ENCODE results near the gene BTG1.
"Not testable (repeated sequence)": the region's sequence is repeated elsewhere in the genome, so short reads cannot be mapped to it uniquely, and the experiment has no call there.

Gene BTG1

GRCh38 chr12:92149563-92149962, 3.9 kb upstream of the BTG1 start:
- DNase-seq: no peak

DNA sequence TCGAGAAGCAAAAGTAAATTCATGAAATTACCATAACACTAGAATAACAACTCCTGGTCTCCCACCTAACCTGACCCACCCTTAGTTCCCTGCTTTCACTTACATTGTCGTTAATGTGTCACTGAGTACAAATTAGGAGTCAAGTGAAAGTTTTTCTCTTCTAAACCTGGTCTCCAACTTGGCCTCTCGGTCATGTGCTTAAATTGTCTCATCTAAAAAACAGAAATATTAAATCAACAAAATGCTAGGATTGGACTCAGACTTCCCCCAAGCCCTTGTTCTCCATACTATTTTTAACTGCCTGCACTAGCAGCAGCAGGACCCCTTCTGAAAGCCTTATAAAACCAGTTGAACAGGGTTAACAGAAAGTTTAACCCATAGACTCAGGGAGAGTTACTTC, 1.8 kb upstream of the BTG1 start:
- DNase-seq: no peak

DNA sequence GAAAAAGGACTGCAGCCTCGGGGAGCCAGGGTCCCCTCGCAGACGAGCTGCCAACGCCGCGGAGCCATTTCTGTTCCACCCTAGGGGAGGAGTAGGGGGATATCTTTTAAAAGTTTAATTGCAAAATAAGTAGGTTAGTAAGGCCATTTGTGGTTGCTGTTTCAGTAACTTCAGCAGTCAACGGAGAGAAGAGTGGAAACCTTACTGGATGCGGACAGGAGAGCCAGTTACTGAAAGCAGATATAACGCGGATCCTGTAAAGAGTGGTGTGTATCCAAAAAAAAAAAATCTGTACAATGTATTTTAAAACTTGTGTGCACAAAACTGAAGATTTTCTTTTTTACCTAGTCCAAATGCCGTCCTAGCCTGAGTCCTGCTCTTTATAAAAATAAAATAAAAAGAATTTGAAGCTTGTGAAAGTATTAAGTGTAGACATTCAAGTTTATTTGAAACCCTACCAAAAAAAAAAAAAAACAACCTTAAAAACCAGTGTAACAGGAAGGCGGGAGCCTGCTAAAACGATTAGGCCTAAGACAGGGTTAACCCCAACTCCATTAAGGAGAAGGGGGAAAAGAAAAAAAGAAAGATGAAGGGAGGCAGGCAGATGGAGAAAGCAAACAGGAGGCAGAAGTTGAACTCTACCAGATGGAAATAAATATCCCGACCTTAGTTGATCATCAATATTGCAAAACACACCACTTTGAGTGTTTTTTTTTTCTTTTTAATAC, 1.0 kb upstream of the BTG1 start:
- no peak for DNase-seq

DNA sequence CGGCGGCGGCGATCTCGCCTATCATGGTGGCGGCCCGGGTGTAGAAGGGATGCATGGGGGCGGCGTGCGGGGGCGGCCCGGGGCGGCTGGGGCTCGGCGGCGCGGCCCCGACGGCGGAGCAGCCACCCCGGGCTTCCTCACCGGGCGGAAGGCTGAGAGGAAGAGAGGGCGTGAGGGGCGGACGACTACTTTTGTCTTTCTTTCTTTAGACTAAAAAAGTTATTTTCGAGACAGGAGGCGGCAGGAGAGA, 240 bp downstream of the BTG1 start:
- peak in 3 of 56 donors; percentile 54 to 61 (median 54) for DNase-seq

DNA sequence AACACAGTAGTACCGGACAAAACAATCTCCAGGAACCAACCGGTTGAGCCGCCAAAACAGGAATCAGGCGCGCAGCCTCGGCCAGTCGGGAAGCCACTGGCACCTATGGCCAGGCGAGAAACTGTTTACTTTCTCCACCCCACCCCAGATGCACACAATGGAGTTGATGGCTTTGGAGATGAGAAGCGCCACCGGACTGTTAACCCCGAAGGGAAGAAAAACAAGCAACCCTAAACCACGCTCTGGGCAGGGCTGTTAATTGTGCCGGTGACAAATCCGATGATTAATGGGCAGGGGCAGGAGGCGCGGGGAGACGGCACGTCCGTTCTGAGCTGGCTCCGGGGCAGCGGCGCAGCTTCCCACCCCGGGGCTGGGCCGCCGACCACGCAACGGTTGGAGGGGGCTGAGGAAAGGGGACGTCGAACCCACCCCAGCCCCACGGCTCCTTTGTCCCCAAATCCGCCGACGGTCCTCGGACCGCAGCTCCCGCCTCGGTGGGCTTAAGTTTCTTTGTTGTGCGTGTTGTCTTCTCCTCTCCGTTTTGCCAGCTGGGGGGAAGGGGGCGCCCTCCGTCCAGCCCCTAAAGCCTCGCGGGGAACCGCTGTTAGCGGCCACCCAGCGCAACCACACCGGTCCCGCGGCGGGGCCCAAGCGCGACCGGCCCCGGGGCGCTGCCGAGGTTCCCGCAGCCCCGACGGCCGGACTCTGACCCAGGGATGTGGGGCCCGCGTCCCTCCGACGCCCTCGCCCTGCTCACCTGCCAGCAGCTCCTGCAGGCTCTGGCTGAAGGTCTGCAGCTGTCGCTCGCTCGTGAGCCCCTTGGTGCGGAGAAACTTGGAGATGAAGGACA, 790 bp downstream of the BTG1 start:
- peak in 48 of 56 donors; percentile 7 to 77 (median 56) for DNase-seq

GRCh38 chr12:92143686-92144630, 1.7 kb downstream of the BTG1 start:
- DNase-seq: peak in 50 of 56 donors; percentile 4 to 81 (median 42)

DNA sequence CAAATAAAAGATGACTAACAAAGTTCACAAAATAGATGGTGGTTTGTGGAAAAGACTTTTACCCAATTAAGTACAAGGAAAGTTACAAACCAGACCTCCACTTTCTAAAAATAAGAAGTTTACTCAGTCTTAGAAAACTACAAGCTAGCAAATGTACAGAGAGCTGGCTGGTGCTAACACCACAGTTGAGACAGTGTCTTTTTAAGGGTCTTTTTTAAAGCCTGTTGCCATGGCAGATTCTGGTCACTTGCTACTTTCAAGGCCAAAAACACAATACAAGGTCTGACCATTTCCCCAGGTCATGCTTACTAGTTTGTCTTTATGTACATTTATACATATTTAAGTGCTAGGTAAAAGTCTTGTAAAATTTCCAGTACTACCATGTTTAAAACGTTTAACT, 2.4 kb downstream of the BTG1 start:
- DNase-seq: no peak

- no peak for DNase-seq
Measured at GRCh38 chr12:92142251-92142926, 3.3 kb downstream of the BTG1 start.

- no peak for DNase-seq
Measured at GRCh38 chr12:92141591-92142121, 4.0 kb downstream of the BTG1 start.

- no peak for DNase-seq
Measured at GRCh38 chr12:92140896-92141536, 4.6 kb downstream of the BTG1 start.

DNA sequence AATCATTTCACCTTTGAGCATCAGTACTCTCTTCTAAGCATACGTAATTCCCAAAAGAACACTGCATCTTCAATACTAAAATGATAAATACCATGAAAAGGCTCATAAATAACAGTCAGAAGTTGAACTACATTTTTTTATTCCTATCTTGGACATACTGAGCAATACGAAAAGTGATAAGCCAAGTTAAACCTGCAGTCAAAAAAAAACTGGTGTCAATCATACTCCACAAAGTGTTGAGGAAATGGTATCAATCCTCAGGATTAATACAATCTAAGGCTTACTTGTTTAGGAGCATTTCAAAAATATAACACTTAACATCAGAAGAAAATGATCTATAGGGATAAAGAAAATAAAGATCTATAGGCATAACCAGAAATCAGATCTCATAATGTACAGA, 5.5 kb downstream of the BTG1 start:
- DNase-seq: no peak

DNA sequence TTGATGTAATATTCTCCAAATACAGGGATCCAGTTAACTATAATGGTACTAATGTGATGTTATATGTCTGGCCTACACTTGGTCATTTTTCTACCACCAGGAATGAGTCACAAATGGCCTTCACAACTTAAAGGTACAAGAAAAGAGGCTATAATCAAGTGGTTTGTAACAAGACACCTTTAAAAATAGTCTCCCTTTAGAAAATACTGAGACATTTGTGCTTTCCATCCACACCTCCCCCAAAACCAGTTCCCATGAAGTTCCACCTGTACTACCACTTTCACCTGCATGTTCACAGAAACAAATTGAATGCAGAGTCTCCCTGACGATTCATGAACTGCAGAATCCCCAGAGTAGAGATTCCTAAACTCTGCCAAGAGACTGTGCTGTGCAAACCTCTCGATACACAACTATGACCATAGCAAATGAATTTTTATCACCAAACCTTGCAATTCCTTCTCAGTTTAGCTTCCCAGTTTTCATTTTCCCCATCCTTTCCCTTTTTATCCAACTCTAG, 6.0 kb downstream of the BTG1 start:
- DNase-seq: no peak

DNA sequence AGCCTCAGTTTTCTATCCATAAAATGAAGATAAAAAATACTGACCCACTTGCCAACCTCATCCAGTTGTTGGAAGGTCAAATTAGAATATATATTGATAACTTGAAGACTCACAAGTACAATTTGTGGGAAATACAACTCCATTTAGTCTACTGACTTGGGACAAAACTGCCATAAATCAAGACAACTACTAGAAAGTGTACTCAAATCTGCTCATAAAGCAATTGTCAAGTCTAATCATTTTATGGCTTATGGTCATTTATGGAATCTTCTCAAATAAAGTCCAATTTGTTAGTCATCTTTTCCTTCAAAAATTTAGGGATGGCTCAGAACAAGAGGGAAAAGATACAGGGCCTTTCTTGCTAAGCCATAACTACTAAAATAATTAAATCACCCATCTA, 7.0 kb downstream of the BTG1 start:
- DNase-seq: no peak

DNA sequence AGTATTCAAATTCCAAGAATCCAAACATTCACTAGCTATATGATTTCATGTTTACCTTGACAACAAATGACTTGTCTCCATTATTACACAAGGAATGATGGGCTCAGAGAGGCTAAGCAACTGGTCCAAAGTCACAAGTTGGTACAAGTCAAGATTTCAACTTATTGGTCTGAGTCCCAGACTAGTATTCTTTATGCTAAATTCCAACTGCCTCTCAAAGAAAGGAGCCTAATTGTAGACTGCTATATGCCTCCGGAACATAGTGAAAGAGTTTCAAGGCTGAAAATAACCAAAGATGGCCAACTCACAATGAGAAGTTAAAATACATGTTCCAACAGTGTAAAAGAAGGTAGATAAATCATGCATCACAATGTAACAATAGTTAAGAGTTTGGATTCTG, 7.5 kb downstream of the BTG1 start:
- no peak for DNase-seq

GRCh38 chr12:92136965-92137721, 8.5 kb downstream of the BTG1 start:
- no peak for DNase-seq

DNA sequence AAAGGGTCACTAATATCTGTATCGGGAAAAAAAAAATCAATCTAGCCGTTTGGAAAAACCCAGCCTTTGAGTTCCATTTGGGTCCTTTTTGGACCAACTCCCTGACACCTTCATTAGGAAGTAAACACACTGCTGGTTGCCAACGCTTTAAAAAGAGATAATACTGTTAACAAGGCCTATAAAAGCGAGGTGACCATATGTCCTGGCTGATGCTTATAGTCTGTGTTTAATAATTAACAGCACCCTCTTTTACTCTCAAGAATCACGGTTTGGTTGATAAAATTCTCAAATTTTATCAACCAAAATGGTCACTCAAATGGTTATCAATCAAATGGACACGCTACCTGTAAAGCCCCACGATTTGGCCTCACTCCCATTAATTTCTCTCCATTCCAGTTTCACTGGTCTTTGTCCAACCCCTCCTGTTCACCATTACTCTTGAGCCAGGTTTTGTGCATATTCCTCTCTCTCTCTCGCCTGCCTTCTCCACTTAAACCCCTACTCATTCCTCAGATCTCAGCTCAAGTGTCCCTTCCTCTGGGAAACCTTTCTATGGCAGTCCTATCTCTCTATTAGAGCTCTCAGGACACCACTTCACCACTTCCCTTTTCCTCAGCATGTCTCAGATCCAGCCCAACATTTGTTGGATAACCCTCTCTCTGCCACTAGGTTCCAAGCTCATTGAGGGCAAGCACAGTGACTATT, 9.5 kb downstream of the BTG1 start:
- no peak for DNase-seq

GRCh38 chr12:92135541-92135940, 10.1 kb downstream of the BTG1 start:
- not testable (repeated sequence) for DNase-seq

DNA sequence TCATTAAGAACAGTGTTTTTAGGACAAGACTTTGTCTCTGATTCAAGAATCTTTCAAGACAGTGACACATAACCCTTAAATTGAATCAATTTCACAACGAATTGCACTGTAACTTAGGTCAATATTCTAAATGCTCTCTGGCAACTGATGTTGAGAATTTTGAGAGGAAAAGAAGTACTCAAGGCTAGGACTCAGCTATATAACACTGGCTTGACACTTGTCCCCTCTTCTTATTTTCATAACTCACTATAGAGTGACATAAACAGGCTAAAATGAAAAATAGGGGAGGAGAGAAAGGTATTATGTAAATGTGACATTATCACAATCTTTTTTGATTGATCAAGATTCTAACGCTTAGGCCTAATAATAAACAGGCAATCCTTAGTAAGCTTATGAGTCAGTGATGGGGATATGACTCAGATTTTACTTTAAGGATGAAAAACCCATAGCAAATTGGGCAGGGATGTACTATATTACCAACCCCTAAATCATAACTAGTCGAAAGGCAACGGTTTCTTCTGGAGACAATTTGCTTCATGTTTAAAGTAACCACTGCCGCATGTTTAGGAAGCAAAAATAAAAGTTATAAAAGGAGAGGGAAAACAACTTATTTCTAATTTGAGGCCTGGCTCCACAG, 10.9 kb downstream of the BTG1 start:
- DNase-seq: no peak

Data from nucleus accumbens (tissue), 56 donors.